K562 (cell line): Measurements from ENCODE around the gene CRAMP1. TPM values are rescaled to one million over a fixed set of nuclear protein-coding genes. Genes with fewer than 3 reads are reported as not detected.

Experiments
- DPF2 ChIP-seq: fragments of 450-650 bp; IDR thresholded peaks from 2 replicates; pipeline ENCODE4 v1.6.1; 2016
- NONO ChIP-seq, 2 experiments: fragments of 200-400 bp in 1 of 2; fragments of 450-650 bp in 1 of 2; formaldehyde crosslinking in 1 of 2; IDR thresholded peaks; 2 replicates each; pipeline ENCODE4 v1.6.1; 2017; ENCODE audit warnings: low read depth in 2 of 2, mild to moderate bottlenecking in 2 of 2, moderate library complexity in 2 of 2, low read length in 1 of 2
- PCBP1 ChIP-seq: fragments of 200-400 bp; formaldehyde crosslinking; IDR thresholded peaks from 2 replicates; pipeline ENCODE4 v1.6.1; 2018; ENCODE audit warnings: mild to moderate bottlenecking, low read depth, low read length; ENCODE audit not compliant: poor library complexity, severe bottlenecking
- RBBP5 ChIP-seq: fragments of 200-600 bp; sonication (generic); IDR thresholded peaks from 2 replicates; pipeline ENCODE4 v1.6.1; 2012; ENCODE audit warnings: borderline replicate concordance, mild to moderate bottlenecking, low read length, control low read depth, inconsistent platforms; ENCODE audit not compliant: insufficient read depth, poor library complexity, severe bottlenecking
- RBM14 ChIP-seq: fragments of 200-400 bp; formaldehyde crosslinking; IDR thresholded peaks from 2 replicates; pipeline ENCODE4 v1.6.1; 2018; ENCODE audit warnings: low read depth, mild to moderate bottlenecking, low read length, moderate library complexity, borderline replicate concordance; ENCODE audit not compliant: insufficient read depth
- RREB1 ChIP-seq: fragments of 250-450 bp; sonication (Bioruptor Pico); IDR thresholded peaks from 2 replicates; pipeline ENCODE4 v1.4.0; 2020
- STAT6 ChIP-seq: sonication (generic); formaldehyde crosslinking; IDR thresholded peaks from 2 replicates; pipeline ENCODE4 v1.8.1; 2023; ENCODE audit warnings: mild to moderate bottlenecking, missing genetic modification reagents
- ZBTB11 ChIP-seq, 3 experiments: fragments of 200-800 bp in 1 of 3; fragments of 250-450 bp in 1 of 3; fragments of 450-650 bp in 1 of 3; sonication (Bioruptor Pico) in 1 of 3; sonication (Bioruptor generic) in 1 of 3; formaldehyde crosslinking in 1 of 3; IDR thresholded peaks; 2 replicates each; pipeline versions ENCODE4 v1.6.1 to v1.8.0; 2016 to 2022; ENCODE audit warnings: mild to moderate bottlenecking in 2 of 3, missing genetic modification characterization in 2 of 3, missing compliant biosample characterization in 1 of 3, moderate library complexity in 1 of 3
- ZFX ChIP-seq: sonication (generic); formaldehyde crosslinking; IDR thresholded peaks from 2 replicates; pipeline ENCODE4 v1.8.0; 2022; ENCODE audit warnings: mild to moderate bottlenecking, missing genetic modification reagents, moderate library complexity
- ZNF740 ChIP-seq, 3 experiments: fragments of 200-800 bp in 1 of 3; sonication (Bioruptor generic) in 1 of 3; sonication (generic) in 1 of 3; formaldehyde crosslinking in 1 of 3; IDR thresholded peaks; 2 replicates each; pipeline versions ENCODE4 v1.6.1 to v1.8.0; 2016 to 2022; ENCODE audit warnings: mild to moderate bottlenecking in 2 of 3, missing compliant biosample characterization in 2 of 3, missing genetic modification characterization in 2 of 3, missing genetic modification reagents in 1 of 3
- polyA plus RNA-seq, 8 experiments: library from polyadenylated mRNA; depleted of rRNA in 4 of 8; stranded (reverse) in 5 of 8; unstranded in 3 of 8; fragments of >200 nt; fragmentation: Nextera tagmentation in 2 of 8; fragmentation: Illumina TruSeq in 1 of 8; extraction: Ambion mirVana in 2 of 8; extraction: Trizol in 1 of 8; gene quantifications; 2 replicates each; pipeline versions ENCODE4 v1.2.1 to v1.2.3, GENCODE V29; 2011 to 2014; ENCODE audit warnings: inconsistent platforms in 1 of 8, missing spikeins in 1 of 8
- total RNA-seq, 7 experiments: library from RNA; depleted of rRNA in 6 of 7; stranded (reverse); fragments of >200 nt in 6 of 7; fragmentation: Illumina TruSeq in 2 of 7; extraction: Trizol in 2 of 7; gene quantifications; 2 replicates each; pipeline versions ENCODE4 v1.2.1 to v1.2.3, GENCODE V29; 2011 to 2021; ENCODE audit warnings: low replicate concordance in 1 of 7

CRAMP1 gene
- total and polyA plus RNA-seq, 9 of the 15 experiments (the other 6 are each of a cell fraction or from before 2014, with no cell fraction given), result 0.52 to 20.8 (median 7.5) TPM

GRCh38 chr16:1678500-1679098, 66.4 kb downstream of the CRAMP1 start (continued):
- TF ChIP-seq ZNF740 (CRISPR knock-in tag; IDR thresholded peaks at IDR 0.05) (peak; percentile 86), ZNF740 (tag; IDR thresholded peaks at IDR 0.05) (peak in 1 of 2 experiments; percentile 75; a peak in 1 of 4 replicates), STAT6 (CRISPR knock-in tag) (no peak), NONO (IDR thresholded peaks at IDR 0.05; ENCODE audit: low read depth in 2 of 2, low read length in 1 of 2) (peak in 1 of 2 experiments; percentile 6; a peak in 1 of 4 replicates), ZFX (CRISPR knock-in tag) (peak; percentile 59), DPF2 (peak; percentile 18; the same call in 1 of the 2 replicates), ZBTB11 (CRISPR knock-in tag; IDR thresholded peaks at IDR 0.05) (no peak), RBM14 (no peak), PCBP1 (peak; percentile 87), RREB1 (CRISPR knock-in tag) (no peak), RBBP5 (peak; percentile 46)
